OCI-LY3 (cell line): ENCODE measurements around the gene SWT1.

ENCODE experiments used
- H2AFZ ChIP-seq: fragments of 200-600, 300-600 bp; shearing (Covaris generic); 2 replicates; pipeline ENCODE4 v1.6.0; 2014; ENCODE audit warnings: antibody characterized with exemption, low read depth, low read length
- H3K27ac ChIP-seq: fragments of 200-600, 300-600 bp; sonication (generic); 2 replicates; pipeline ENCODE4 v1.5.1; 2014; ENCODE audit warnings: mild to moderate bottlenecking, low read length, moderate library complexity, mixed read lengths
- H3K27me3 ChIP-seq: fragments of 200-600, 300-600 bp; sonication (generic); 2 replicates; pipeline ENCODE4 v1.6.1; 2014; ENCODE audit warnings: low read depth, low read length, mixed read lengths
- H3K36me3 ChIP-seq: fragments of 200-600, 300-600 bp; sonication (generic); replicated peaks from 2 replicates; pipeline ENCODE3; 2014; ENCODE audit warnings: low read depth, low read length, mixed read lengths
- H3K4me1 ChIP-seq: fragments of 300-600, 200-600 bp; sonication (generic); 2 replicates; pipeline ENCODE4 v1.6.1; 2014; ENCODE audit warnings: low read length, mixed read lengths
- H3K4me2 ChIP-seq: fragments of 200-600, 300-600 bp; sonication (generic); 2 replicates; pipeline ENCODE4 v1.6.1; 2014; ENCODE audit warnings: low read length, mixed read lengths
- H3K4me3 ChIP-seq: fragments of 300-600, 200-600 bp; sonication (generic); 2 replicates; pipeline ENCODE4 v1.5.1; 2014; ENCODE audit warnings: antibody characterized with exemption, mild to moderate bottlenecking, low read length, moderate library complexity
- H3K79me2 ChIP-seq: fragments of 300-600, 200-600 bp; shearing (Covaris generic); 2 replicates; pipeline ENCODE4 v1.6.1; 2014; ENCODE audit warnings: mild to moderate bottlenecking, low read length, mixed read lengths
- H3K9ac ChIP-seq: fragments of 300-600, 200-600 bp; shearing (Covaris generic); 2 replicates; pipeline ENCODE4 v1.6.0; 2014; ENCODE audit warnings: mild to moderate bottlenecking, low read length, moderate library complexity
- H3K9me3 ChIP-seq: fragments of 200-600, 300-600 bp; shearing (Covaris generic); 2 replicates; pipeline ENCODE4 v1.6.1; 2014; ENCODE audit warnings: low read length, mixed read lengths; ENCODE audit not compliant: insufficient read depth
- H4K20me1 ChIP-seq: fragments of 200-600, 300-600 bp; sonication (generic); 2 replicates; pipeline ENCODE4 v1.6.1; 2016; ENCODE audit warnings: low read length, mixed read lengths; ENCODE audit not compliant: insufficient read depth
- EZH2phosphoT487 ChIP-seq: fragments of 200-600 bp; shearing (Covaris generic); IDR thresholded peaks from 2 replicates; pipeline ENCODE4 v1.6.1; 2018; ENCODE audit warnings: antibody characterized with exemption, mixed run types, low read depth
- TF ChIP-seq, protein P1 (sequence below): fragments of 200-600, 300-600 bp; sonication (generic); IDR thresholded peaks from 2 replicates; pipeline ENCODE4 v1.5.1; 2014; ENCODE audit warnings: antibody characterized with exemption, low read length, low read depth

Gene SWT1, protein sequence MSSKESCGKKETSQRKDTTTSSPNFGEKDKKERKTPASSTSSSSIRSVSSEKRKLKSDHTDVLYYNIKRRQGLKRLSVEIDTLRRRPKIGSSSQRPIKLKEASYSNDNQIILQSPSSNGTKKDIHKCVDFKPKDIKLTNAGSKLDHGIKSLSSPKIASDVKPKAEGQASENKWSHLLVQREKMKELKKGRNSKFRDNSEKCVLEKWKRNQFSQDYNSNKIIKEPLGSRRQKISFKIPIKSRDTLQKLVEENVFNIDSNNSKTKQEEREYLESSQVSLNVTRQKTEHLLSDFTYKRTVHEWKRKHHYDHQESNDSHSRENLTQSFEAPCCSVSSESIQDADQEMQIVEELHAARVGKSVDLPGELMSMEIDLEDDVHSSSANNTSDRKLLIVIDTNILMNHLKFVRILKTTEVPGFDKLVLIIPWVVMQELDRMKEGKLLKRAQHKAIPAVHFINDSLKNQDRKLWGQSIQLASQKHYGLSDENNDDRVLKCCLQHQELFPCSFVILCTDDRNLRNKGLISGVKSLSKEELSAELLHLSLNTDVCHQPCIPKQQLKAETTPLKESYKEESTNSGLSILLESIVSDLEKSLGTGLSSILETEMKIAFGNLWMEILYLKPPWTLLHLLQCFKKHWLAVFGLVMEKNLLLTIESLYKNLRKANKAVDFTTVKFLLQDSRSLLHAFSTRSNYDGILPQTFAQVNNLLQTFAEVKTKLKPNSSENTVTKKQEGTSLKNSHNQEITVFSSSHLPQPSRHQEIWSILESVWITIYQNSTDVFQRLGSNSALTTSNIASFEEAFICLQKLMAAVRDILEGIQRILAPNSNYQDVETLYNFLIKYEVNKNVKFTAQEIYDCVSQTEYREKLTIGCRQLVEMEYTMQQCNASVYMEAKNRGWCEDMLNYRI

DNA sequence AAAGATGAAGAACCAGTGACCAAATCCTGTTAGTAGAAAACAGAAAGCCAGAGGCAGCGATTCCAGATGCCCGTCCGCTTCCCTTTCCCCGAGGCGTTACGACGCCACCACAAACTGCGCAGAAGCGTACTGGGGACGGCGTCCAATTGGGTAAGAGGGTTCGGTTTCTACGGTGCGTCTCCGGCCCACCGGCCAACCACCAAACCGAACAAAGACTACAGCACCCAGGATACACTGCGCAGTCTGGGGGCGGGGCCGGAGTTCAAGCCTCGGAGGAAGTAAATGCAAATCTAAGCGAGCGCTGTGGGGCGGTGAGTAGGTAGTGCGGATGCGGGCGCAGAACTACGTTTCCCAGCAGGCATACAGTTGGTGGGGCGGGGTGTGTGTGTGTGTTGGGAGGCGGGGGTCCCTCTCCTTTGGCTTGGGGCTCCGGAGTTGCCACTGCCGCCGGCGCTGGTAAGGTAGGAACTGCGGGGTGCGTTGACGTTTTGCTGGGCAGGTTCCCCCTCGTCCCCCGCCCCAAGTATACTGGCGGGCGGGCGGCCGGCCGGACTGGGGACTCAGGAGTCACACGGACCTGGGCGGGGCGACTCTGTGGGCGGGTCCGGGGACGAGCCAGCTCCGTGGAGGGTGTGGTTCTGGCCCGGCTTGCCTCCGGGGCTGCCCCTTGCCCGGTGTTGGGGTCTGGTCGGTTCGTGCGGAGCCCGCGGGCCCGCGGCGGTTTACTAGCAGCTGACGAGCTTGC, at the start of gene SWT1, which contains the start of gene TRMT1L:
SWT1 (plus strand) TSS at position 314 of the 745 bp plus-strand sequence. CDS start 3,675 bp downstream, outside the sequence.
TRMT1L (minus strand) TSS at position 100 of the 745 bp plus-strand sequence. CDS start 241 bp downstream, outside the sequence.
- Histone ChIP-seq H3K4me3 (peak within 1 kb of the TSS; percentile 83), H3K4me1 (peaks cover 22% of the 10 kb centered on the region), H2AFZ (peak within 1 kb of the TSS; percentile 60), H3K79me2 (peaks cover 23% of the 10 kb centered on the region), H4K20me1 (no peaks in the 10 kb centered on the region), H3K27me3 (no peaks in the 10 kb centered on the region), H3K36me3 (no peaks in the 10 kb centered on the region), H3K9me3 (no peaks in the 10 kb centered on the region), H3K4me2 (peak within 1 kb of the TSS; percentile 78), H3K27ac (peak within 1 kb of the TSS; percentile 73), H3K9ac (peak within 1 kb of the TSS; percentile 91)
- no peak for TF ChIP-seq EZH2phosphoT487
- TF ChIP-seq, protein P1, sequence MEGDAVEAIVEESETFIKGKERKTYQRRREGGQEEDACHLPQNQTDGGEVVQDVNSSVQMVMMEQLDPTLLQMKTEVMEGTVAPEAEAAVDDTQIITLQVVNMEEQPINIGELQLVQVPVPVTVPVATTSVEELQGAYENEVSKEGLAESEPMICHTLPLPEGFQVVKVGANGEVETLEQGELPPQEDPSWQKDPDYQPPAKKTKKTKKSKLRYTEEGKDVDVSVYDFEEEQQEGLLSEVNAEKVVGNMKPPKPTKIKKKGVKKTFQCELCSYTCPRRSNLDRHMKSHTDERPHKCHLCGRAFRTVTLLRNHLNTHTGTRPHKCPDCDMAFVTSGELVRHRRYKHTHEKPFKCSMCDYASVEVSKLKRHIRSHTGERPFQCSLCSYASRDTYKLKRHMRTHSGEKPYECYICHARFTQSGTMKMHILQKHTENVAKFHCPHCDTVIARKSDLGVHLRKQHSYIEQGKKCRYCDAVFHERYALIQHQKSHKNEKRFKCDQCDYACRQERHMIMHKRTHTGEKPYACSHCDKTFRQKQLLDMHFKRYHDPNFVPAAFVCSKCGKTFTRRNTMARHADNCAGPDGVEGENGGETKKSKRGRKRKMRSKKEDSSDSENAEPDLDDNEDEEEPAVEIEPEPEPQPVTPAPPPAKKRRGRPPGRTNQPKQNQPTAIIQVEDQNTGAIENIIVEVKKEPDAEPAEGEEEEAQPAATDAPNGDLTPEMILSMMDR: no peak

DNA sequence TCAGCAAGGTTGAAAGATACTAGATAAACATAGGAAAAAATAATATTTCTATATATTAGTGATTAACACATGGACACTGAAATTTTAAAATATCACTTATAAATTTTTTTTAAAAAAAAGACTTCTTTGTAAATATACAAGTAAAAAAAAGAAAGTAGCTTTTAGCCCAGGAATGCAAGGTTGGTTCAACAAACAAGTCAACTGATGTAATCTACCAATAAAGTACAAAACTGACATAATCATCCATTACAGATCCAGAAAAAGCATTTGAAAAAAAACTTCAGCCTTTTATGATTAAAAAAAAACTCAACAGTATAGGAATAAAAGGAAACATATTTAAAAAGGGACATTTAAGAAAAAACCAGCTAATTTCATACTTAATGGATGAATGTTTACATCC, 48.6 kb upstream of the SWT1 start:
- 0 out of 2 replicates have a peak, but pooled peaks cover 5% of the 10 kb centered on the region for H3K4me1 ChIP-seq
- H3K36me3 ChIP-seq: peaks cover 28% of the 10 kb centered on the region
- no peaks in the 10 kb centered on the region for H4K20me1 ChIP-seq
- H3K4me2 ChIP-seq: no peak overlapping the region
- peaks cover 8% of the 10 kb centered on the region; the same call in 1 of the 2 replicates for H3K9me3 ChIP-seq
- H2AFZ ChIP-seq: no peak overlapping the region
- no peak overlapping the region for H3K4me3 ChIP-seq
- TF ChIP-seq, protein P1: no peak
- no peak for TF ChIP-seq EZH2phosphoT487
- H3K27me3 ChIP-seq: no peaks in the 10 kb centered on the region
- no peaks in the 10 kb centered on the region for H3K79me2 ChIP-seq
- no peak overlapping the region for H3K9ac ChIP-seq
- H3K27ac ChIP-seq: no peak overlapping the region

DNA sequence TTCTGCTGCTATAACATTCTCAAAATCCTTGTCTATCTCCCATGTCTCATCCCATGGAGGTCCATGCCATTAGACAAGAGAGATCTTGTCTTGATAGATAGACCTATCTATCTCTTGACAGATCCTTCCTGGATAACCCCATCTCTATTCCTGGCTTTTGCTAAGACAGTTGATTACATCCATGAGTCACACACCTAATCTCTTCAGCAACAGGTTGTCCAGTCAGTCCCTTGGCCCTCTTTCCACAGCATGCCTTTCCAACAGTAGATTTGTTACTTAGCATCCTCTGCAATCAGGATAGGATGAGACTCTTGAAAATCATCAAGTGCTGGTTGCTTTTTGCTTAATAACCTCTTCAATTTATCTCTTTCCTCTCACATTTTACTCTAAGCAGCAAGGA, 46.8 kb upstream of the SWT1 start:
- Histone ChIP-seq H3K79me2 (no peaks in the 10 kb centered on the region), H4K20me1 (no peaks in the 10 kb centered on the region), H3K9me3 (peaks cover 8% of the 10 kb centered on the region; the same call in 1 of the 2 replicates), H2AFZ (no peak overlapping the region), H3K4me2 (no peak overlapping the region), H3K4me1 (0 out of 2 replicates have a peak, but pooled peaks cover 5% of the 10 kb centered on the region), H3K27me3 (no peaks in the 10 kb centered on the region), H3K36me3 (peaks cover 15% of the 10 kb centered on the region), H3K27ac (no peak overlapping the region), H3K4me3 (no peak overlapping the region), H3K9ac (no peak overlapping the region)
- TF ChIP-seq EZH2phosphoT487: no peak
- TF ChIP-seq, protein P1: no peak
